GM12872 (cell line): ENCODE data around the gene SRSF5.

Source experiments
- TF ChIP-seq, protein P1 (sequence below): IDR thresholded peaks from 3 replicates; pipeline ENCODE4 v1.5.1; 2011; ENCODE audit warnings: low read depth, mild to moderate bottlenecking, low read length, moderate library complexity; ENCODE audit not compliant: insufficient read depth

SRSF5 gene

DNA sequence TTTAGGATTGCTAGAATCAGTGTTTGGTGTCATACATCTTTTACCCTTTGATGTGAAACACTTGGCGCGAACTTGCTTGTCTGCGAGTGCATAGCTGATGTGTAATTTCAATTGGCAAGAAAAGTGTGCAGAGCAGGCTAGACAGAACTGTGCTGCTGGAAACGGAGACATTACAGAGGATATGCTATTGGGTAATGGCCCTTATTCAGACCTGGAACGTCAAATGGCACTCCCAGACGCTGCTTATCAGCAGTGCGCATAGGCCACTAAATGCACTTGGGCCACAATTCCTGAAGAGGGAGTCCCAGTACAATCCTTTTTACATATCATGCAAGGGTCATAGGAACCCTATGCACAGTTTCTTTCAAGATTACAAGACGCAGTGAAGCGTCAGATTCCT lies 45.8 kb downstream of the SRSF5 start:
- TF ChIP-seq, protein P1, sequence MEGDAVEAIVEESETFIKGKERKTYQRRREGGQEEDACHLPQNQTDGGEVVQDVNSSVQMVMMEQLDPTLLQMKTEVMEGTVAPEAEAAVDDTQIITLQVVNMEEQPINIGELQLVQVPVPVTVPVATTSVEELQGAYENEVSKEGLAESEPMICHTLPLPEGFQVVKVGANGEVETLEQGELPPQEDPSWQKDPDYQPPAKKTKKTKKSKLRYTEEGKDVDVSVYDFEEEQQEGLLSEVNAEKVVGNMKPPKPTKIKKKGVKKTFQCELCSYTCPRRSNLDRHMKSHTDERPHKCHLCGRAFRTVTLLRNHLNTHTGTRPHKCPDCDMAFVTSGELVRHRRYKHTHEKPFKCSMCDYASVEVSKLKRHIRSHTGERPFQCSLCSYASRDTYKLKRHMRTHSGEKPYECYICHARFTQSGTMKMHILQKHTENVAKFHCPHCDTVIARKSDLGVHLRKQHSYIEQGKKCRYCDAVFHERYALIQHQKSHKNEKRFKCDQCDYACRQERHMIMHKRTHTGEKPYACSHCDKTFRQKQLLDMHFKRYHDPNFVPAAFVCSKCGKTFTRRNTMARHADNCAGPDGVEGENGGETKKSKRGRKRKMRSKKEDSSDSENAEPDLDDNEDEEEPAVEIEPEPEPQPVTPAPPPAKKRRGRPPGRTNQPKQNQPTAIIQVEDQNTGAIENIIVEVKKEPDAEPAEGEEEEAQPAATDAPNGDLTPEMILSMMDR = no peak

DNA sequence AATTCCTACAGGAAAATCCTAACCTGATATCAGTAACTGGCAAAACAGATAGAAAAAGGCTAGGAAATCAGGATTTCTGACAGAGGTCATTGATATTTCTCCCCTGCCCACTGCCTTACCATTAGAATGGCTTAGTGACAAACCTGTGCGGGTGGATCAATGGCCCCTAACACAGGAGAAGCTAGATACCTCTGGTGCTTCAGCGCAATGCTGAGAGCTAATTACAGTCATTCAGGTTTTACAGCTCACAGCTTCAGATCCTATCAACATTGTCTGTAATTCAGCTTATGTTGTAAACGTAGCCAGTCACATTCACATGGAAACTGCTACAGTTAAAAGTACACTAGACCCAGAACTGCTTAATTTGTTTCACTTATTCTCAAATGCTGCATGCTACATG lies 47.5 kb downstream of the SRSF5 start:
- TF ChIP-seq, protein P1 = no peak

DNA sequence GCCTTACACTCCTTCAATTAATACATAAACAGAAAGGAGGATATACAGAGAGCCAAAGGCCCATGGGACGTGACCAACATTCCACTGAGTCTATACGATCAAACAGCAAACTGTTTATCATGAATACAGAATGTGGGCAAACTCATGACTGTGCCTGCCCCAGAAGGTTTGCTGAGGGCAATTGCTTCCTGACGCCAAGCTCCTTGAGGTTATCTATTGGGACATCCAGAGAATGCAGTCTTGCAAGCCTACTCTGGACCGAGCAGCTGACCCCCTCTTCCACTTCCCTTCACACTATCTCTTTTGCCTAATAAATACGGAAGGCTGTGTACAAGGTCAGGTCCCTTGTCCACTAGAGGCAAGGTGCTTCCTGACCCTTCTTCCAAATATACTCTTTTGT lies 48.6 kb downstream of the SRSF5 start:
- TF ChIP-seq, protein P1 = no peak

DNA sequence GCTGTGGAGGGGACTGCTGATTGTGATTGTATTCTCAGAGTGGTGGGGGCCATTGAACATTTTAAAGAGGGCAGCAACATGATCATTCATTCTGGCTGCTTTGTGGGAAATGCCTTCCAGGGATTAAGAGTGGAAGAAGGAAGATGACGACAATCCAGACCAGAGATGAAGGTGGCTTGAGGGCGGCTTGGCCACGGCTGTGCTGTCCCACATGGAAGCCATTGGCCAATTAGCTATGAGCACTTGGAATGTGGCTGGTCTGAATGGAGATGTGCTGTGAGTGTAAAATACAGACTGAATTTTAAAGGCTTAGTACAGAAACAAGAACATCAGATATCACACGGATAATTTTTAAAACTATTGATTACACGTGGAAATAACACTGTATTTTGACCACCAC lies 49.3 kb downstream of the SRSF5 start:
- TF ChIP-seq, protein P1 = no peak

DNA sequence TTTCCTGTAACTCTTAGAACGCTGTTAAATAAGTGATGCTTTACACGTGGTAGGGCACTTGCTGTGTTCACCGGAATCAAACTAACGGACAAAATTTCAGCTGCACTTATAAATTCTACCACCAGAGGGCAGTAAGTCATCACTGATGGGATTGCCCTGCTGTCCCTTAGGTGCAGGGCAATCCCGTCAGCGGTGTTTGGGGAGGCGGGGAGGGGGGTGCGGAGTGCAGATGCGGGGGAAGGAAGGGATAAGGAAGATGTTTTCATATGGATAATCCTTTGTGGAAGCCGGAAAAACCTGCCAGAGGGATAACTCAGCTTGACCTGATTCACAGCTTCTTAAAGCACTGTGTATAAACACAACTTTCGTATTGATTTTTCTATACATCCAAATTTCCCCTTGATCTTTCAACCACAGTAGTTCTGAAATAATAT lies 51.8 kb downstream of the SRSF5 start:
- TF ChIP-seq, protein P1 = peak; percentile 76

DNA sequence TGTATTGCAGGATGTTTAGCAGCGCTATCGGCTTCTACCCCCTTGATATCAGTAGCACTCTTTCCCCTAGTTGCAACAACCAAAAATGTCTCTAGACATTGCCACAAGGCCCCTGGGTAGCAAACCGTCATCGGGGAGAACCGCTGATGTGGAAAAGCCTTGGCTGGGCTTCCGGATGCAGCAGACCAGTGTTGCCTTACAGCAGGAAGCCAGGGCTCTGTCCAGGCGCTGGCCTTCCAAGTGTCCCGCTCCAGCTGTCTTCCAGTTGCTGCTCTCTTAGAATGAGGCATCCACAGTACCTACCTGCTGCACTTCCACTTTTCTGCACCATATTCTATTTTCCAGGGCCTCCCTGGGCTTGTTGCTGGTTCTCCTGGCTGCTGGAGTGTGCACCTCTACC lies 52.7 kb downstream of the SRSF5 start:
- TF ChIP-seq, protein P1 = no peak

DNA sequence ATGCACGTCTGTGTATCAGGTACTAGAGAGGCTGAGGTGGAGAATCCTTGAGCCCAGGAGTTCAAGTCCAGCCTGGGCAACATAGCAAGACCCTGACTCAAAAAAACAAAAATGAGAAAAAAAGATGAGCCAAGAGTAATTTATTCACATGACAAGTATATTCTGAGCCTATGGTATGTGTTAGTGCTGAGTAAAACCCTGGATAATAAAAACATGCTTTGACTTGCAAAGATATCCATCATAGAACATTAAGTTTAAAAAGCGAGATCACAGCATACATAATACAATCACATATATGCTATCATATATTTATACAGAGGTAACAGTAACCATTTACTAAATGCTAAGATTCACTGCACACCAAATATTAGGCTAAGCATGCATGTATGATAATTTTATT lies 54.0 kb downstream of the SRSF5 start:
- TF ChIP-seq, protein P1 = no peak
